A549 (cell line): ENCODE measurements around the gene ATP6V0A4.

Source experiments
- CTCF ChIP-seq: fragments of >200 bp; sonication (Bioruptor Twin); formaldehyde crosslinking; IDR thresholded peaks from 3 replicates; pipeline ENCODE4 v1.5.1; 2016
- MAFK ChIP-seq: fragments of 450-650 bp; IDR thresholded peaks from 2 replicates; pipeline ENCODE4 v1.6.1; 2014; ENCODE audit not compliant: partially characterized antibody

- no peak for TF ChIP-seq CTCF
- no peak for TF ChIP-seq MAFK
Measured at GRCh38 chr7:138746073-138746472, 51.9 kb downstream of the ATP6V0A4 start.
